ENCODE results near the gene FGF18.

The FGF18 gene

GRCh38 chr5:171424726-171425125 lies 5.3 kb downstream of the FGF18 start:
- no peak for DNase-seq

GRCh38 chr5:171425596-171426244 lies 6.3 kb downstream of the FGF18 start:
- no peak for DNase-seq

DNA sequence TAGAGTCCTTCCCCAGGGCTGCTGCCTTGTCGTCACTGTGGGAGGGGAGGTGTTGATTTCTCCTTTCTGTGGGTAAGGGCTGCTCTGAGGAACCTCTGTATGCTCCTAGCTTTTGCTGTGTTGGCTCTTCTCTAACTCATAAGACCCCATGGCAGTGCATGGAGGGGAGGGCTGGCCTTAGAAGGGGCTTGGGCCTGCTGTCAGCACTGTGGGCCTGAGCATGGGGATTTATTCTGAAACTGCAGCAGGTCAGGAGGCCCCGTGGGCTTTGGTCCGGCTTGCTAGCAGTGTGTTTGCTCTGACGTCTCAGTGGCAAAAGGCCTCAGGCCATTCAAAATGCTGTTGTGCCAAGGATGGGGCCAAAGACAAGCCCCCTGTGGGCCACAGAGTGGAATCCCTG lies 6.8 kb downstream of the FGF18 start:
- no peak for DNase-seq

GRCh38 chr5:171426680-171427079 lies 7.2 kb downstream of the FGF18 start:
- DNase-seq, result no peak

DNA sequence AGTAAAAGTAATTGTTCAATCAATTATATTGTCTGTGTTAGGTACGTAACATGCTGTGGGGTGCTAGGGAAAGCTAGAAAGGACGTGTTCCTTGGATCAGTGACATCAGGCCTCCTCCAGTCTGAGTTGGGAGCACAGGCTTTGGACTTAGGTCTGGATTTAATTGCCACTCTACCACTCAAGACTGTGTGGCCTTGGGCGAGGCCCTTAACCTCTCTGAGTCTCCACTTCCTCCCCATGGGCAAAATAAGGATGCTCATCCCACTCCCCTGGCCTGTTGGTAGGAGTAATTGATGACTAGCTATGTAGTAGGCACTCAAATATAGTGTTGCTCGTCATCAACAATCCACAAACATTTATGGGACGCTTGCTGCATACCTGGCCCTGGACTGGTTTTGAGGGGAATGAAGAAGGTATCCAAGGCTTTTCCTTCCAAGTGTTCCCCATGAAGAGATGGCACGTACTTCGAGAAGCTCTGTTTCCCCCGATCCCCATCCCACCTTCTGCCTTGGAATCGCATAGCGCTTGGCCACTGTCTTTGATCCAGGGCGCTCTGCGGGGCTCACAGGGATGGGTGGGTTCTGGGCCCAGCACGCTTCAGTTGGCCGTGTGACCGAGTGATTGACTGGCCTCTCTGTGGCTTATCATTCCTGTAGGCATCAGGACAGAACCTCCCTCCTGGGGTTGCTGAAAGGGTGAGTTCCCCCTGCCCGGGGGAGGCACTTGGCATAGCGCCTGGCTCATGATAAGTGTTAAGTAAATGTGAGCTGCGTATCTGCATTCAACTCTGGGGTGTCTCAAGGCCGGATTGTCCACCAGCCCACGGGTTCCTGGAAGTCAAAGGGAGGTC lies 8.1 kb downstream of the FGF18 start:
- no peak for DNase-seq

GRCh38 chr5:171428168-171428696 lies 8.8 kb downstream of the FGF18 start:
- no peak for DNase-seq

DNA sequence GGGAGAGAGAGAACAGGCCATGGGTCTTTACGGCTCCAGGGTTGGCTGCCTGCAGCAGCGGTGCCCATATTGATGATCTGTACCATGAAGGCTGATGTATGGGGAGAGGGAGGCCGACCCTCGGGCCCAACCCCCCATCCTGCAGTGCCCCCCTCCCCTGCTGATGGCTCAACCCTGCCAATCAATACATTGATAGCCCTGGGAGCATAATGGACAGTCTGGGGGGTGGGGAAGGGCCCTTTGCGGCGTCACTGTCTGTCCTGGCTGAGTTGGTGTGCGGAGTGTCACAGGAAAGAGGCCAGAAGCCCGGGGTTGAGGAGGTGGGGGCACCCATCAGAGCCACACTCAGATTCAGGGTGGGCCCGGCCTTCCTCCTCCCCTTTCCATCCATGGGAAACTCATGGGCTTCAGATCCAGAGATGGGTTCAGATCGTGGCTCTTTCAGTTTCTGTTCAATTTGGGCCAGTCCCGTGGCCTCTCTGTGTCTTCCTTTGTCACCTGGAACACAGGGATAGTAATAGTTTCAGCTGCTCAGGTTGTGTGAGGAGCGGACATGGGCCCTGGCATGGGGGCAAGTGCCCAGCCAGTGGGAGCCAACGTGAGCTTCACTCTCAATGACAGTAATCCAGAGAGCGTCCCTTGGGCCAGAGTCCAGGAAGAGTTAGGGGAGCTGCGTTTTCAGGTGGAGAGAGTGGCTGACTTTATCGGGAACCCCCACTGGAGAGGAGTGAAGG lies 9.5 kb downstream of the FGF18 start:
- DNase-seq, result no peak

DNA sequence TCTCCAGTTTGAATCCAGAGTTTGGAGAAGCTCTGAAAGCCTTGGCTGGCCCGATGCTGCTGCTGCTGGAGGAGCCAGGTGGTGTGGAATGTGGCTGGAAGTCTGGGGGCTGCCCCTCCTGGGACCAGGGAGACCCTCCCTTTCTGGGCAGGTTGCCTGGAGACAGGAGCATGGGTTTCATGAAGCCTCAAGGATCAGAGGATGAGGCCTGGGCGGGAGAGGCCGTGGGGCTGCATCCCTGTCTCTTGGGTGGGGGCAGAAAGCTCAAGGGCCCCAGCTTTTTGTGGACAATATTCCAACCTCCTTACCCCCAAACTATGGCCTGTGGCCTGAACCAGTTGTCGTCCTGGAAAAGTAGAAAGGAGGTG lies 10.1 kb downstream of the FGF18 start:
- no peak for DNase-seq

DNA sequence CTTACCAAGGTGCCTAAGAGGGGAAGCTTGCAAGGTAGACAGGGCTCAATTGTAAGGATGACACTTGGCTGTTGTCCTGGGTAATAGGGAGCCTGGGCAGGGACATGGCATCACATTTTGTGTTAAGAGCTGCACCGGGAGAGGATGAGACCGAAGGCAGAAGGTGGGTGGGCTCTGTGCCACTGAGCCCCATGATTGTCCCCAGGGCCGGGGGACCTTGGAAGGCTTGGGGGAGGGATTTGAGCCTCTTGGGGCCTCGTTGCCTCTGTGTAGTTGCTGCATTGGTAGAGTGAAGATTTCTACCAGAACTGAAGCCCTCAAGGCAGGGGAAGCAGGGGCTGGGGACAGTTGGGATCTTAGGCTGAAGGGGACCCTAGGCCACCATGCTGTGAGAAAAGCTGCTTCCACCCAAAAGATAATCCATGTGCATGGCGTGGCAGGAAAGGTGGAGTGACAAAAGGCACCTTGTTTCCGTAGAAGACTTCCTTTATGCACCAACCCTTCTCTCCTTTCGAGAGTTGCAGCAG lies 11.9 kb downstream of the FGF18 start:
- no peak for DNase-seq

- no peak for DNase-seq
These were observed 12.6 kb downstream of the FGF18 start for GRCh38 chr5:171432076-171432475.

DNA sequence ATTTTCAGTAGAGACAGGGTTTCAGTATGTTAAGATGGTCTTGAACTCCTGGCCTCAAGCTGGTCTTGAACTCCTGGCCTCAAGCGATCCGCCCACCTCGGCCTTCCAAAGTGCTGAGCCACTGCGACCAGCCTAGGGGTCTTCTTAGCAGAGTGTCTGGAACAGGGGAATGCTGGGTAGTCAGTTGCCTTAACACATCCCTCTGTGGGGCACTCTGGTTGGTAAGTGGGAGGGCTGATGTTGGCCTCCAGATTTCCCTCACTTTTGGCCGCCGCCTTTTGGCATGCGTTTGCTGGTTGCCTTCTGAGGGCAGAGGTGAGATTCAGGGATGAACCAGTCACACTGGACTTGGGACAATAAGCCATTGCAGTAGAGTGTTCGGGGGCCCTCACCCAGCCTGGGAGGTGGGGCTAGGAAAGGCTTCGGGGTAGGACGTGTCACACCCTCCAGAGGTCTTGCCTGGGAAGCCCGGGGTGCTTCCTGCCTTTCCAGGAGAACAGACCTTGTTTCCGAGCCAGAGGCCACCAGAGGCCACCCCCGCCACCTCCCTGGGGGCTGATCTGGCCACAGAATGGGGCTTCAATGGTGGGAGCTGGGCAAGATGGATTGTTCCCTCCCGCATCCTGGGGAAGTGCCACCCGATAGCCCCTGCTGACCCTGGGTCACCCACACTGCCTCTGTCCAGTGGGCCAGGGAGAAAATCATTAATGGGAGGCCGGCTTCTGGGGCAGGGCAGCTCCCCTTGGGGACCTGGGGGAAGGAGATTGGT lies 13.3 kb downstream of the FGF18 start:
- DNase-seq, result no peak

DNA sequence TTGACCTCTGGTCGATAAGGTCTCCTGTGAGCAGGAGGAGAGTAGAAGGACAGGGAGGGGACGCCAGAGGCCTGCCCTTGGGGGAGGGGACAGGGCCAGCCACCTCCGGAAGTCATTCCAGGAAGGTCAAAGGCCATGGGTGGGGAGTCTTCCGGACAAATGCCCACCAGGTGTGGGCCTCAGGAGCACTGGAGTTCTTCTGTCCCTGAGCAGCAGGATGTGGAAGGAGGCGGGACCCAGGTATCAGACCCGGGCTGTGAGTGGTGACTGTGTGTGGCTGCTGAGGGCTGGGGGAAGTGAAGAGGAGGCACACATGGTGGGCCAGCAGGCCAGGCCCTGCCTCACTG lies 13.9 kb downstream of the FGF18 start:
- no peak for DNase-seq

- DNase-seq, result no peak
These were observed 14.7 kb downstream of the FGF18 start for GRCh38 chr5:171433982-171434676.

DNA sequence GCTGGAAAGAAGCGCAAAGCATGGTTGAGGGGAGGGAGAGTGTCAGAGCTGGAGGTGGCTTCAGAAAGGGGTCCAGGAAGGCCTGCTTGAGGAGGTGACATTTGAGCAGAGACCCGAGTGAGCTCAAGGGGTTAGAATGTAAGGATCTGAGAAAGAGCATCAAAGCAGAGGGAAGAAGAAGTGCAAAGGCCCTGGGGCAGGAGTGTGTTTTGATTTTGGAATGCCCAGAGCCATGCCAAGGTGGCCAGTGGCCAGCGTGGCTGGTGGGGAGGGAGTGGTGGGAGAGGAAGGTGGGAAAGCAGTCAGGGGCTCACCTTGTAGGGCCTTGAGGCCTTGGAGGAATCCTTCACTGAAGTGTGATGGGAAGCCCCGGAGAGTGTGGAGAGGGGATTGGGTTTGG lies 15.4 kb downstream of the FGF18 start:
- no peak for DNase-seq

DNA sequence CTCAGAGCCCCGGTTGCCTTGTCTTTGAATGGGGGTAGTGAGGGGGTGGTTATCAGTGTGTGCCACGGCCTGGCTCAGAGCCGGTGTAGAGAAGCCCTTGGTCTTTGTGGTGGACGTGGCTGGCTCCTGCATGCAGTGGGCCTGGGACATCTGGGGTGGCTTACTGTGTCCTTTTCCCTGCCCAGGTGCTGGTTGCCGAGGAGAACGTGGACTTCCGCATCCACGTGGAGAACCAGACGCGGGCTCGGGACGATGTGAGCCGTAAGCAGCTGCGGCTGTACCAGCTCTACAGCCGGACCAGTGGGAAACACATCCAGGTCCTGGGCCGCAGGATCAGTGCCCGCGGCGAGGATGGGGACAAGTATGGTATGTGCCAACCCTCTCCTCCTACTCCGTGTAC lies 16.5 kb downstream of the FGF18 start:
- DNase-seq, result no peak

- DNase-seq, result no peak
These were observed 17.4 kb downstream of the FGF18 start for GRCh38 chr5:171436804-171437285.

DNA sequence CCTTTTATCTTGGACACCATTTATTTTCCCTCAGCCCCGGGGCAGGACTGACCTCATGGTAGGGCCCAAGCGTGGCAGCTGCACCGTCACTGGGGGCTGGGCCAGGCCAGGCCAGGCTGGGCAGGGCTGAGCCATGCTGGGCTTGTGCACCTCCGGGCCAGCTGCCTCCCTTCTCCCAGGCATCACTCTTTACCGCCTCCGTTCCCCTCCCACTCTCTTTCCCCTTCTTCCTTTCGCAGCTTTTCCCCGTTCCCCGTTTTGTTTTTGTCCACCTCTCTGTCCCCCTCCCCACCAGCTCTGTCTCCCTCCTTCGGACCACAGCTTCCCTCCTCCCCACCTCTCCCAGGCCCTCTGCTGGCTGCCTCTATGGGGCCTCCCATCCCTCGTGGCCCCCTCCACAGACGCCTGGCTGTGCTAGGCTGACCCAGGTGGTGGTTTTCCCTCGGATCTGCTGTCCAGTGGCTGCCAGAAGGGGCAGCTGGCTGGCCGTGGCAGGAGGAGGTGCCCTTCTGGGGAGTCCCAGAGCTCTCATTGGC lies 17.9 kb downstream of the FGF18 start:
- no peak for DNase-seq

GRCh38 chr5:171438738-171439137 lies 19.3 kb downstream of the FGF18 start:
- DNase-seq, result no peak

DNA sequence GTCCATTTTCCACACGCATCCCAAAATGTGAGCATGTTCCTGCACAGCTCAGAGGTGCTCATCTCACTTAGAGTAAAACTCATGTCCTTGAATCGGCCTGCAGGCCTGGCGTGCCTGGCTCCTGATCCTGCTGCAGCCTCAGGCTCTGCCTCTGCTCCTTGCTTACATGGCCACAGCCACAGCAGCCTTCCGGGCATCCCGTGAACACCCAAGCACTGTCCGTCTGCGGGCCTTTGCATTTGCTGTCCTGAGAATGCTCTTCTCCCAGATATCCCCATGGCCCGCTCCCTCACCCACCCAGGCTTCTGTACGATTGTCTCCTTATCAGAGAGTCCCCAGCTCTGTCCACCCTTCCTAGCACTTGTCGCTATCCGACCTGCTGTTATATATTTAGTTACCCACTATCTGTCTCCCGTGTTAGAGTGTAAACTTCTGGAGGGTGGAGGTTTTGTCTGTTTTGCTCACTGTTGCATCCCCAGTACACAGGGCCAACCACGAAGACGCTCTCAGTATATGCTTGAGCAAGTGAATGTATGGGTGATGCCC lies 21.9 kb downstream of the FGF18 start:
- no peak for DNase-seq

GRCh38 chr5:171442287-171443042 lies 23.0 kb downstream of the FGF18 start:
- DNase-seq, result no peak

- DNase-seq, result no peak
These were observed 25.1 kb downstream of the FGF18 start for GRCh38 chr5:171444582-171444981.

Data from cerebellar nuclear complex (tissue), 1 donor.